ENCODE data around the gene CDR2. TPM values are rescaled to one million over a fixed set of nuclear protein-coding genes. Genes with fewer than 3 reads are reported as not detected.

The CDR2 gene
- total and polyA plus RNA-seq, 2 of the 13 experiments (the other 11 are each of a cell fraction or from before 2014, with no cell fraction given), result 59.0 to 78.9 TPM

GRCh38 chr16:22373662-22374310, 633 bp downstream of the CDR2 start (continued):
- TF ChIP-seq, protein P1, sequence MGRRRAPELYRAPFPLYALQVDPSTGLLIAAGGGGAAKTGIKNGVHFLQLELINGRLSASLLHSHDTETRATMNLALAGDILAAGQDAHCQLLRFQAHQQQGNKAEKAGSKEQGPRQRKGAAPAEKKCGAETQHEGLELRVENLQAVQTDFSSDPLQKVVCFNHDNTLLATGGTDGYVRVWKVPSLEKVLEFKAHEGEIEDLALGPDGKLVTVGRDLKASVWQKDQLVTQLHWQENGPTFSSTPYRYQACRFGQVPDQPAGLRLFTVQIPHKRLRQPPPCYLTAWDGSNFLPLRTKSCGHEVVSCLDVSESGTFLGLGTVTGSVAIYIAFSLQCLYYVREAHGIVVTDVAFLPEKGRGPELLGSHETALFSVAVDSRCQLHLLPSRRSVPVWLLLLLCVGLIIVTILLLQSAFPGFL (CRISPR knock-in tag; IDR thresholded peaks at IDR 0.05), result 0 out of 2 replicates have a peak, but pooled peaks have one; percentile 14
- no peak for TF ChIP-seq POGZ (CRISPR knock-in tag; IDR thresholded peaks at IDR 0.05)
- TF ChIP-seq FOXM1 (CRISPR knock-in tag; IDR thresholded peaks at IDR 0.05), result no peak
- no peak for TF ChIP-seq MBNL3 (CRISPR knock-in tag; conservative IDR thresholded peaks at IDR 0.05)
- no peak for TF ChIP-seq ZNF383 (CRISPR knock-in tag; IDR thresholded peaks at IDR 0.05; ENCODE audit: borderline replicate concordance)
- no peak for TF ChIP-seq ZKSCAN5 (CRISPR knock-in tag; IDR thresholded peaks at IDR 0.05)
- peak; percentile 41; the same call in 1 of the 2 replicates for TF ChIP-seq XBP1 (CRISPR knock-in tag; IDR thresholded peaks at IDR 0.05)
- peak; percentile 86 for TF ChIP-seq ZNF563 (CRISPR knock-in tag; IDR thresholded peaks at IDR 0.05)
- TF ChIP-seq RARG (CRISPR knock-in tag; IDR thresholded peaks at IDR 0.05; ENCODE audit: low read depth), result no peak
- no peak for TF ChIP-seq KDM1A (CRISPR knock-in tag; IDR thresholded peaks at IDR 0.05)
- no peak; the same call in 1 of the 2 replicates for TF ChIP-seq THYN1 (CRISPR knock-in tag; IDR thresholded peaks at IDR 0.05; ENCODE audit: borderline replicate concordance, low read depth)
- no peak for TF ChIP-seq SKI (IDR thresholded peaks at IDR 0.05; ENCODE audit: partially characterized antibody)
- TF ChIP-seq HES4 (CRISPR knock-in tag; IDR thresholded peaks at IDR 0.05; ENCODE audit: borderline replicate concordance), result peak; percentile 72; the same call in 1 of the 2 replicates
- peak; percentile 57 for TF ChIP-seq DZIP1 (CRISPR knock-in tag; IDR thresholded peaks at IDR 0.05)
- TF ChIP-seq THAP8 (CRISPR knock-in tag; IDR thresholded peaks at IDR 0.05; ENCODE audit: borderline replicate concordance), result no peak
- peak; percentile 33 for TF ChIP-seq HOXA5 (CRISPR knock-in tag; IDR thresholded peaks at IDR 0.05)
- no peak for TF ChIP-seq TOPORS (CRISPR knock-in tag; IDR thresholded peaks at IDR 0.05)
- TF ChIP-seq, protein P2, sequence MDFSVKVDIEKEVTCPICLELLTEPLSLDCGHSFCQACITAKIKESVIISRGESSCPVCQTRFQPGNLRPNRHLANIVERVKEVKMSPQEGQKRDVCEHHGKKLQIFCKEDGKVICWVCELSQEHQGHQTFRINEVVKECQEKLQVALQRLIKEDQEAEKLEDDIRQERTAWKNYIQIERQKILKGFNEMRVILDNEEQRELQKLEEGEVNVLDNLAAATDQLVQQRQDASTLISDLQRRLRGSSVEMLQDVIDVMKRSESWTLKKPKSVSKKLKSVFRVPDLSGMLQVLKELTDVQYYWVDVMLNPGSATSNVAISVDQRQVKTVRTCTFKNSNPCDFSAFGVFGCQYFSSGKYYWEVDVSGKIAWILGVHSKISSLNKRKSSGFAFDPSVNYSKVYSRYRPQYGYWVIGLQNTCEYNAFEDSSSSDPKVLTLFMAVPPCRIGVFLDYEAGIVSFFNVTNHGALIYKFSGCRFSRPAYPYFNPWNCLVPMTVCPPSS (IDR thresholded peaks at IDR 0.05), result no peak
- TF ChIP-seq TOE1 (CRISPR knock-in tag; IDR thresholded peaks at IDR 0.05), result no peak
- no peak for TF ChIP-seq MAFK (conservative IDR thresholded peaks at IDR 0.05 in 1 of 2, IDR thresholded peaks at IDR 0.05 in 1 of 2; ENCODE audit: low read length in 2 of 2)
- TF ChIP-seq, protein P3, sequence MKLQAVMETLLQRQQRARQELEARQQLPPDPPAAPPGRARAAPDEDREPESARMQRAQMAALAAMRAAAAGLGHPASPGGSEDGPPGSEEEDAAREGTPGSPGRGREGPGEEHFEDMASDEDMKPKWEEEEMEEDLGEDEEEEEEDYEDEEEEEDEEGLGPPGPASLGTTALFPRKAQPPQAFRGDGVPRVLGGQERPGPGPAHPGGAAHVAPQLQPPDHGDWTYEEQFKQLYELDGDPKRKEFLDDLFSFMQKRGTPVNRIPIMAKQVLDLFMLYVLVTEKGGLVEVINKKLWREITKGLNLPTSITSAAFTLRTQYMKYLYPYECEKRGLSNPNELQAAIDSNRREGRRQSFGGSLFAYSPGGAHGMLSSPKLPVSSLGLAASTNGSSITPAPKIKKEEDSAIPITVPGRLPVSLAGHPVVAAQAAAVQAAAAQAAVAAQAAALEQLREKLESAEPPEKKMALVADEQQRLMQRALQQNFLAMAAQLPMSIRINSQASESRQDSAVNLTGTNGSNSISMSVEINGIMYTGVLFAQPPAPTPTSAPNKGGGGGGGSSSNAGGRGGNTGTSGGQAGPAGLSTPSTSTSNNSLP (IDR thresholded peaks at IDR 0.05; ENCODE audit: low read depth, low read length), result no peak

All from HepG2 (cell line).